ENCODE measurements around the gene TEX9. TPM values are rescaled to one million over a fixed set of nuclear protein-coding genes. Genes with fewer than 3 reads are reported as not detected.

TEX9 gene
- total and polyA plus RNA-seq, 10 donors: 2.4 to 21.4 (median 5.8) TPM

- intact Hi-C loops (cut with DNase I; ENCODE audit: low total_unique reads): no loop called here
- H3K4me1 ChIP-seq: no peaks in the 10 kb centered on the region
- 93 to 98% (median 97%) methylated on average over 3 of the region's 3 CpGs for WGBS, 5 donors
- no peak overlapping the region for H3K4me3 ChIP-seq
- peaks cover 0 to 6% (median 0%) of the 10 kb centered on the region in 8 donors for H3K9me3 ChIP-seq
- DNase-seq: no peak
- no peak overlapping the region for H3K27ac ChIP-seq
- no peaks in the 10 kb centered on the region for H3K27me3 ChIP-seq (replicated peaks in 1 of 7)
- TF ChIP-seq CTCF (IDR thresholded peaks at IDR 0.05 in 8 of 11, conservative IDR thresholded peaks at IDR 0.05 in 3 of 11) (no peak), POLR2A (IDR thresholded peaks at IDR 0.05) (no peak)
- no peaks in the 10 kb centered on the region for H3K36me3 ChIP-seq
These were observed 77.1 kb downstream of the TEX9 start for GRCh38 chr15:56442354-56442753.

GRCh38 chr15:56445746-56446145, 80.5 kb downstream of the TEX9 start:
- no peak overlapping the region for H3K27ac ChIP-seq
- no peak overlapping the region for H3K4me3 ChIP-seq
- H3K4me1 ChIP-seq: no peaks in the 10 kb centered on the region
- intact Hi-C loops (cut with DNase I; ENCODE audit: low total_unique reads): no loop called here
- 93 to 97% (median 95%) methylated on average over 5 of the region's 5 CpGs for WGBS, 5 donors
- H3K36me3 ChIP-seq: no peaks in the 10 kb centered on the region
- TF ChIP-seq POLR2A (IDR thresholded peaks at IDR 0.05) (no peak), CTCF (IDR thresholded peaks at IDR 0.05 in 8 of 11, conservative IDR thresholded peaks at IDR 0.05 in 3 of 11) (no peak), POLR2AphosphoS5 (IDR thresholded peaks at IDR 0.05) (no peak)
- no peaks in the 10 kb centered on the region for H3K27me3 ChIP-seq (replicated peaks in 1 of 7)
- no peak for DNase-seq
- H3K9me3 ChIP-seq: peaks cover 0 to 6% (median 0%) of the 10 kb centered on the region in 8 donors

- Histone ChIP-seq H3K4me1 (no peaks in the 10 kb centered on the region), H3K27ac (no peak overlapping the region), H3K27me3 (replicated peaks in 1 of 7) (no peaks in the 10 kb centered on the region), H3K36me3 (no peaks in the 10 kb centered on the region), H3K9me3 (no peaks in the 10 kb centered on the region), H3K4me3 (no peak overlapping the region)
- no peak for DNase-seq
- 63 to 85% (median 68%) methylated on average over 1 of the region's 1 CpG for WGBS, 5 donors
- intact Hi-C loops (cut with DNase I; ENCODE audit: low total_unique reads): no loop called here
- TF ChIP-seq CTCF (IDR thresholded peaks at IDR 0.05 in 8 of 11, conservative IDR thresholded peaks at IDR 0.05 in 3 of 11) (no peak), POLR2A (IDR thresholded peaks at IDR 0.05) (no peak), POLR2AphosphoS5 (IDR thresholded peaks at IDR 0.05) (no peak)
These were observed 89.6 kb downstream of the TEX9 start for GRCh38 chr15:56454836-56455235.

GRCh38 chr15:56456229-56456628, 91.0 kb downstream of the TEX9 start:
- H3K9me3 ChIP-seq: no peaks in the 10 kb centered on the region
- H3K4me3 ChIP-seq: no peak overlapping the region
- no peak for TF ChIP-seq POLR2A (IDR thresholded peaks at IDR 0.05)
- H3K36me3 ChIP-seq: no peaks in the 10 kb centered on the region
- no peaks in the 10 kb centered on the region for H3K27me3 ChIP-seq (replicated peaks in 1 of 7)
- H3K4me1 ChIP-seq: no peaks in the 10 kb centered on the region
- intact Hi-C loops (cut with DNase I; ENCODE audit: low total_unique reads): no loop called here
- no peak for DNase-seq
- no peak overlapping the region for H3K27ac ChIP-seq
- 88 to 99% (median 90%) methylated on average over 3 of the region's 3 CpGs for WGBS, 5 donors

- Histone ChIP-seq H3K4me1 (peaks cover 0 to 5% (median 2%) of the 10 kb centered on the region in 6 donors), H3K4me3 (no peak overlapping the region), H3K36me3 (no peaks in the 10 kb centered on the region), H3K9me3 (no peaks in the 10 kb centered on the region), H3K27me3 (replicated peaks in 1 of 7) (no peaks in the 10 kb centered on the region), H3K27ac (no peak overlapping the region)
- intact Hi-C loops (cut with DNase I; ENCODE audit: low total_unique reads): no loop called here
- TF ChIP-seq POLR2AphosphoS5 (IDR thresholded peaks at IDR 0.05): no peak
- 92 to 99% (median 96%) methylated on average over 2 of the region's 2 CpGs for WGBS, 5 donors
- no peak for DNase-seq
These were observed 93.9 kb downstream of the TEX9 start for GRCh38 chr15:56459096-56459495.
